ENCODE results near the gene ZMYND8.
"Not testable (repeated sequence)": the region's sequence is repeated elsewhere in the genome, so short reads cannot be mapped to it uniquely, and the experiment has no call there.

ZMYND8 gene

GRCh38 chr20:47370850-47371782 lies 14.6 kb upstream of the ZMYND8 start:
- DNase-seq = no peak

GRCh38 chr20:47370214-47370613 lies 13.7 kb upstream of the ZMYND8 start:
- no peak for DNase-seq

- DNase-seq = no peak
Observed at GRCh38 chr20:47368301-47368700, 11.8 kb upstream of the ZMYND8 start.

GRCh38 chr20:47366301-47366700 lies 9.8 kb upstream of the ZMYND8 start:
- DNase-seq = not testable (repeated sequence)

GRCh38 chr20:47365023-47365764 lies 8.7 kb upstream of the ZMYND8 start:
- no peak for DNase-seq

GRCh38 chr20:47362361-47363219 lies 6.1 kb upstream of the ZMYND8 start:
- no peak for DNase-seq

- no peak for DNase-seq
Observed at GRCh38 chr20:47361057-47361915, 4.8 kb upstream of the ZMYND8 start.

GRCh38 chr20:47360297-47361056 lies 4.0 kb upstream of the ZMYND8 start:
- peak; percentile 91 for DNase-seq

GRCh38 chr20:47359530-47360296 lies 3.2 kb upstream of the ZMYND8 start:
- DNase-seq = peak; percentile 44

- DNase-seq = peak; percentile 69
Observed at GRCh38 chr20:47358672-47359529, 2.4 kb upstream of the ZMYND8 start.

- DNase-seq = no peak
Observed at GRCh38 chr20:47358039-47358671, 1.7 kb upstream of the ZMYND8 start.

- peak; percentile 88 for DNase-seq
Observed at GRCh38 chr20:47357296-47358038, 968 bp upstream of the ZMYND8 start.

- DNase-seq = no peak
Observed at GRCh38 chr20:47356220-47356525, 326 bp downstream of the ZMYND8 start.

GRCh38 chr20:47355489-47356219 lies 845 bp downstream of the ZMYND8 start:
- peak; percentile 57 for DNase-seq

GRCh38 chr20:47354714-47355488 lies 1.6 kb downstream of the ZMYND8 start:
- no peak for DNase-seq

GRCh38 chr20:47354464-47354713 lies 2.1 kb downstream of the ZMYND8 start:
- DNase-seq = no peak
